Panc1 (cell line): ENCODE data around the gene RPS6KB1.

Source experiments
- POLR2AphosphoS5 ChIP-seq: IDR thresholded peaks from 2 replicates; pipeline ENCODE4 v1.6.1; 2012; ENCODE audit warnings: mild to moderate bottlenecking, low read depth, low read length, moderate library complexity
- TF ChIP-seq, protein P1 (sequence below): fragments of 450-650 bp; IDR thresholded peaks from 2 replicates; pipeline ENCODE4 v1.5.1; 2017; ENCODE audit warnings: mild to moderate bottlenecking

DNA sequence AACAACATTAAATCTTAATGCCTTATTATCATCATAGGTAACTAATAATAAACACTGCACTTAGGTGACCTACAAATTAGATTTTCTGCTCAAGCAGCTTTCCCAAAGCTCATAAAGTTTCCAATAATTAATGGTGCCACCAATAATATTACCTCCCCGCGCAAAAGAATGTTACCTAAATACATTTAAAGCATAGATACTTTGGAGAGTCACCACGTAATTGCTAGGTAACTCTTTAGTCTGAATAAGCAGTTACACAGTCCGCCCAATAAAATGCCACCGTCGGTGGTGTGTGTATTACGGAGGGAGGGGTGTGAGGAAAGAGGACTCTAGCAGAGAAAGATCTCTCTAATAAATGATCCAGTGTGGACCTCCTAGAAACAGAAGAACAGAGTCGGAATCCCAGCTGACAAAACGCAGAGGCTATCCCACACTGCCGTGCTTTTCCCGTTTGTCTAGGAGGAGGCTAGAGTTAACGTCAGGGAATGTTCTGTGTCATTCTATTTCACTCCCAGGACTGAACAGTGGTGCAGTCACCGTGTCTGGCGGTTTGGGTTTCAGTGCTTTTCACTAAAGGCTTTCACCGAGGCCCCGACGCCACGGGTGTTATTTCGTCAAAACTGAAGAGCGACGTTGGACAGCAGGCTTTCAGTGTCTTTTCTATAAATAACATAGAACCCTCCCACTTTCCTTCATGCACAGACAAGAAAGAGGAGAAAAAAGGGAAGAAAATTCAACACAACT, 71.0 kb downstream of the RPS6KB1 start:
- TF ChIP-seq, protein P1, sequence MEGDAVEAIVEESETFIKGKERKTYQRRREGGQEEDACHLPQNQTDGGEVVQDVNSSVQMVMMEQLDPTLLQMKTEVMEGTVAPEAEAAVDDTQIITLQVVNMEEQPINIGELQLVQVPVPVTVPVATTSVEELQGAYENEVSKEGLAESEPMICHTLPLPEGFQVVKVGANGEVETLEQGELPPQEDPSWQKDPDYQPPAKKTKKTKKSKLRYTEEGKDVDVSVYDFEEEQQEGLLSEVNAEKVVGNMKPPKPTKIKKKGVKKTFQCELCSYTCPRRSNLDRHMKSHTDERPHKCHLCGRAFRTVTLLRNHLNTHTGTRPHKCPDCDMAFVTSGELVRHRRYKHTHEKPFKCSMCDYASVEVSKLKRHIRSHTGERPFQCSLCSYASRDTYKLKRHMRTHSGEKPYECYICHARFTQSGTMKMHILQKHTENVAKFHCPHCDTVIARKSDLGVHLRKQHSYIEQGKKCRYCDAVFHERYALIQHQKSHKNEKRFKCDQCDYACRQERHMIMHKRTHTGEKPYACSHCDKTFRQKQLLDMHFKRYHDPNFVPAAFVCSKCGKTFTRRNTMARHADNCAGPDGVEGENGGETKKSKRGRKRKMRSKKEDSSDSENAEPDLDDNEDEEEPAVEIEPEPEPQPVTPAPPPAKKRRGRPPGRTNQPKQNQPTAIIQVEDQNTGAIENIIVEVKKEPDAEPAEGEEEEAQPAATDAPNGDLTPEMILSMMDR: no peak
- no peak for TF ChIP-seq POLR2AphosphoS5
